ELF-1 (cell line): ENCODE data around the gene HPX.

Experiments
- DNase-seq: peaks from one replicate; pipeline ENCODE4 v3.0.0-alpha.2; 2016; ENCODE audit warnings: low read depth, low spot score

Gene HPX

GRCh38 chr11:6390718-6391469, 49.9 kb downstream of the HPX start:
- no peak for DNase-seq

GRCh38 chr11:6389905-6390717, 50.7 kb downstream of the HPX start, which contains the start of gene SMPD1:
TSS of gene SMPD1 (plus strand) at chr11:6390474. CDS start at chr11:6390599, 125 bp downstream.
- peak; percentile 94 for DNase-seq

- no peak for DNase-seq
Observed at GRCh38 chr11:6388748-6389147, 52.0 kb downstream of the HPX start.

GRCh38 chr11:6387811-6388599, 52.8 kb downstream of the HPX start:
- no peak for DNase-seq

- peak; percentile 47 for DNase-seq
Observed at GRCh38 chr11:6385046-6385777, 55.6 kb downstream of the HPX start.
